Small intestine (tissue), 7 donors: Measurements from ENCODE around the gene HPCAL1. TPM values are rescaled to one million over a fixed set of nuclear protein-coding genes. Genes with fewer than 3 reads are reported as not detected.

Experiments used
- DNase-seq, 2 donors: peaks; one replicate each; pipeline versions ENCODE4 v3.0.0 to v3.0.0-alpha.2; 2013
- FAIRE-seq: peaks from 2 replicates; lab custom pipeline; 2012; peaks lifted over from hg19 to GRCh38; lab: Jason Lieb, UNC
- H3K27ac ChIP-seq, 3 donors: one replicate each; pipeline ENCODE4 v1.5.1; 2013; ENCODE audit warnings: low read length in 2 of 3, mild to moderate bottlenecking in 2 of 3, control low read depth in 1 of 3, inconsistent platforms in 1 of 3, low read depth in 1 of 3, moderate library complexity in 1 of 3
- H3K27me3 ChIP-seq, 3 donors: one replicate each; pipeline ENCODE4 v1.6.1; 2013; ENCODE audit warnings: low read length in 3 of 3, inconsistent platforms in 1 of 3; ENCODE audit not compliant: control insufficient read depth in 3 of 3, insufficient read depth in 3 of 3
- H3K36me3 ChIP-seq, 3 donors: one replicate each; pipeline ENCODE4 v1.6.1; 2013; ENCODE audit warnings: low read length in 3 of 3, inconsistent platforms in 1 of 3, low read depth in 1 of 3, mild to moderate bottlenecking in 1 of 3, moderate library complexity in 1 of 3; ENCODE audit not compliant: control insufficient read depth in 3 of 3, insufficient read depth in 2 of 3
- H3K4me1 ChIP-seq, 3 donors: one replicate each; pipeline ENCODE4 v1.6.1; 2013; ENCODE audit warnings: low read length in 2 of 3, inconsistent platforms in 1 of 3, low read depth in 1 of 3, mild to moderate bottlenecking in 1 of 3, moderate library complexity in 1 of 3; ENCODE audit not compliant: control insufficient read depth in 3 of 3, insufficient read depth in 2 of 3
- H3K4me3 ChIP-seq, 3 donors: one replicate each; pipeline ENCODE4 v1.5.1; 2013; ENCODE audit warnings: low read length in 3 of 3, control low read depth in 1 of 3, inconsistent platforms in 1 of 3, low read depth in 1 of 3, mild to moderate bottlenecking in 1 of 3, moderate library complexity in 1 of 3
- H3K9me3 ChIP-seq, 2 donors: one replicate each; pipeline ENCODE4 v1.6.1; 2013; ENCODE audit warnings: low read depth in 1 of 2, low read length in 1 of 2; ENCODE audit not compliant: control insufficient read depth in 2 of 2, insufficient read depth in 1 of 2
- WGBS, 3 donors: extraction: QIAGEN DNeasy Blood & Tissue Kit; methylation state at CpG; one replicate each; pipeline ENCODE4 v1.1.7; 2013; 5-methylcytosine and 5-hydroxymethylcytosine counted together
- polyA plus RNA-seq, 4 donors: library from polyadenylated mRNA; stranded (reverse) in 3 of 4; unstranded in 1 of 4; fragments of 200-250 nt in 3 of 4; fragments of 120-200 nt in 1 of 4; gene quantifications; one replicate each; pipeline versions ENCODE4 v1.2.1 to v1.2.3, GENCODE V29; 2013
- donor health status: healthy with polysubstance abuse.
- donor health status: control.
- donor health status: control.
- donor health status: Bipolar disorder and iron deficiency.
- donor health status: healthy.

The HPCAL1 gene
- polyA plus RNA-seq, 4 donors = 82.3 to 142 (median 94.2) TPM

DNA sequence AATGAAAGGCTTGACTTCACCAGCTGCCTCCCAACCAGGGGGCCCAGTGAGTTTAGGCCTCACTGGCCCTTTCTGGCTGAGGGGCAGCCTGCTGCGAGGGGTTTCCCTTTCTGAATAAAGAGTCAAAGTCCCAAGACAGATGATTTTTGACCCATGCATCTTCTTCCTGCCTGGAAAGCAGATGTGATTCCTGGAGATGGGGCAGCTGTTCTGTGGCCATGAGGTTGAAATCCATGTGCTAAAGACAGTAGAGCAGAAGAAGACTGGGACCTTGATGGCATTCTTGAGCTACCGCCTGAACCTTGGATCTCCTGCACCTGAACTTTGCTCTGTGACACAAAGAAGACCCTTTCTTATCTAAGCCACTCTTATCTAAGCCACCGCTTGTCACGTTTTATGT is 19.8 kb downstream of the HPCAL1 start:
- 57 to 83% (median 70%) methylated on average over 4 of the region's 4 CpGs for WGBS, 3 donors
- peaks cover 3 to 25% (median 6%) of the 10 kb centered on the region in 3 donors for H3K4me1 ChIP-seq
- no peak for FAIRE-seq
- no peaks in the 10 kb centered on the region for H3K27me3 ChIP-seq
- no peak for DNase-seq
- no peak overlapping the region for H3K4me3 ChIP-seq
- H3K9me3 ChIP-seq = peaks cover 0 to 7% of the 10 kb centered on the region in 2 donors
- H3K36me3 ChIP-seq = peaks cover 0 to 45% (median 0%) of the 10 kb centered on the region in 3 donors
- no peak overlapping the region for H3K27ac ChIP-seq

DNA sequence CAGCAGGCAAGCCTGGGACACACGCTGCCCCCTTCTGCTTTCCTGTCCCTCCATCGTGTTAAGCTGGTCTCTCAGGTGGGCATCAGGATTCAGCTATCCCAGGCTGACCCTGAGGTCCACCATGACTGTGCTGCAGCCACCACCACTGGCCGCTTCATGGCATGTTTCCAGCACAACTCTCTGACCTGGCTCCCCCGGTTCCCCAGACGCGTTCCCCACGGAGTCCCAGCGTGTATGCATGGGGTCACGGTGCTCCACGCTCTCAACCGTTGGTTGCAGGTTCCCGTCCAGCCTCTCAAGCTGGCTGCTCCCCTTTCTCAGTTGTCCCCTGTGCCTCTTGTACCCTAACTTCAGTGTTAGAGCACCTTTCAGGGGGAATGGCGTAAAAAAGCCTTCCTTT is 20.3 kb downstream of the HPCAL1 start:
- no peak overlapping the region for H3K4me3 ChIP-seq
- H3K27me3 ChIP-seq = no peaks in the 10 kb centered on the region
- FAIRE-seq = no peak
- H3K4me1 ChIP-seq = peaks cover 3 to 30% (median 6%) of the 10 kb centered on the region in 3 donors
- no peak for DNase-seq
- peaks cover 0 to 7% of the 10 kb centered on the region in 2 donors for H3K9me3 ChIP-seq
- H3K36me3 ChIP-seq = peaks cover 0 to 42% (median 0%) of the 10 kb centered on the region in 3 donors
- 96 to 98% (median 97%) methylated on average over 13 of the region's 13 CpGs for WGBS, 3 donors
- H3K27ac ChIP-seq = no peak overlapping the region

DNA sequence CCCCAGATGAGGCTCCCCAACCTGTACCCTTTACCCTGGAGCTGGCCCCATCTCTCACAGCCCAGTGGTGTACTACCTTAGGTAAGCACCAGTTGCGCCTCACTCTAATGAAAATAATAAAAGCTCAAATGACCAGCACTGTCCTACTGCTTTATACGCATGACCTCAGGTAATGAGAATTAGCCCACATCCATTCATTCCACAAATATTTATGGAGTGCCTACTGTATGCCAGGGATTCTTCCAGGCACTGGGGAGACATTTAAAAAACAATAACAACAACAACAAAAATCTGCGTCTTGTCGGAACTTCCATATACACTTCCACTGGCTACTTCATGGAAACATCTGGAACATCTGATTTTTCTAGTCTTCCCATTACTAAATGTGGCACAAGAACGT is 20.8 kb downstream of the HPCAL1 start:
- Histone ChIP-seq H3K9me3 (peaks cover 0 to 7% of the 10 kb centered on the region in 2 donors), H3K27me3 (no peaks in the 10 kb centered on the region), H3K4me1 (peaks cover 3 to 36% (median 6%) of the 10 kb centered on the region in 3 donors), H3K36me3 (peaks cover 0 to 38% (median 0%) of the 10 kb centered on the region in 3 donors), H3K4me3 (no peak overlapping the region), H3K27ac (no peak overlapping the region)
- WGBS, 3 donors = 93 to 96% (median 94%) methylated on average over 5 of the region's 5 CpGs
- DNase-seq (no peak), FAIRE-seq (no peak)

DNA sequence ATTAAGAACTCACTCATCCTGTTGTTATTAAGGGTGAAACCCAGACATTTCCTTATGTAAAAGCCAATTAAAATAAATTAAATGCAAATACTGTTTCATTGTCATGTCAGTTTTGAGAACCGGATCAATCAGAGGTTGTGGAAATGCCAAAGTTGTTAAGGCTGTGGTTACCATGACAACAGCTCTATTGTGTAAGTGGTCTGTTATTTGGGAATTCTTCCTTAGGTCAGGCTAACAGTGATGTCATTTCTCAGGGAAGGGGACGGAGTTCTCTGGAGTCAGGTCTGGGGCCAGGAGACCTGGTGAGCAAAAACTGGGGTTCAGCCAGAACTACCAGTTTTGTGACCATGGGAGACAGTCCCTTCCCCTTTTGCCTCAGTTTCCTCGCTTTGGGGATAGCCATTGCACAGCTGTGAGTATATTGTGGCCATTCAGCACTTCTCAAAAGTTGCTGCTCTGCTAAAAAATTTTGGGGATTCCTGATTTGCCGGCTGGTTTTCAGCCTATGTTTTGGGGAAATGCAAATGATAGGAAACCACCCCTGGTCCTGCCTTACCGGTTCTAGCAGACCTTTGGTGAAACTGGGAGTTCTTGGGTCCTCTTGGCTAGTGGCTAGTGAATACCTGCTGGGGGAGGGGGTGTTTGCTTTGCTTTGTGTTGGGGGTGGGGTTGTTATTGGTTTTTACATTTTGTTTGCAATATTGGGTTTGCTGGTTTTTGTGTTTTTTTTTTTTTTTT is 21.6 kb downstream of the HPCAL1 start:
- Histone ChIP-seq H3K27me3 (no peaks in the 10 kb centered on the region), H3K27ac (no peak overlapping the region), H3K4me3 (no peak overlapping the region), H3K36me3 (peaks cover 0 to 31% (median 0%) of the 10 kb centered on the region in 3 donors), H3K9me3 (peaks cover 0 to 7% of the 10 kb centered on the region in 2 donors), H3K4me1 (peaks cover 4 to 43% (median 10%) of the 10 kb centered on the region in 3 donors)
- 73 to 90% (median 79%) methylated on average over 5 of the region's 5 CpGs for WGBS, 3 donors
- DNase-seq (no peak), FAIRE-seq (no peak)

DNA sequence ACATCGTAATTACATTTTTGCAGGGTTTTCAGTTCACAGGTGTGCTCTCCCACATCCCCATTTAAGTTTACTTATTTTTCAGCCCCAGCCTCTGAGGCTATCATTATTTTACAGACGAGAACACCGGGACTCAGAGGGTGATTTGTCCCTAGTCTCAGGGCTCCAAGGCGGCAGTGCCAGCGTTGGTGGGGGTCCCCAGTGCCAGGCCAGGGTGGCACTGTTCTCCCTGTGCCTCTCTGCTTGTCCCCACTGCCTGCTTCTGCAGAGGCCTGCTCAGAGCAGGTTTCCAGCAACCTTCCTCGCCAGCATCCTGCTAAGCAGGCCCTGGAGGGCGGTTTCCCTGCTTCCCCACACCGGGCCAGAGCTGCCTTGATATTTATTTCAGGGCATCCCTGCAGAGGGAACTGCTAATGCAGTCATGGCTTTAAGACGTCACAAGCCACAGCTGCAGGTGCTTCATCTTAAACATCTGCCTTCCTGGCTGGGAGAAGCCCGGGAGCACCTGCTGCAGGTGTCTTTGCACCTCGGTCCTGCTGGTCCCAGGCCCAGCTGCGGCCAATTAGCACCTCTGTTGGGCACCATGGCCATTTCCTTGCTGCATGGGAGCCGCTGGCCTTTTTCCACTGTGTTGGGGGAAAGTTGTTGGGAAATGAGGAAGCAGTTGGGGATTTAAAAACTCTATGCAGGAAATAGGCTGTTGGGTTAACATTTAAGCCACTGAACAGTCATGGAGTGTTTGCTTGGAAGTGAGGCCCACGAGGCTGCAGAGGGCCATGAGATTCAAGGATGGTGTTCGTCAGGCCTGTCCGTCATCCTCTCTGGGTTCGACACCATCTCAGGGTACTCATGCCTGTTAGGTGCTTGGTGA is 22.8 kb downstream of the HPCAL1 start:
- Histone ChIP-seq H3K9me3 (peaks cover 0 to 7% of the 10 kb centered on the region in 2 donors), H3K27me3 (no peaks in the 10 kb centered on the region), H3K4me1 (peaks cover 9 to 56% (median 17%) of the 10 kb centered on the region in 3 donors), H3K36me3 (peaks cover 0 to 21% (median 0%) of the 10 kb centered on the region in 3 donors), H3K4me3 (no peak overlapping the region), H3K27ac (peak overlapping the region in 2 of 3 donors; percentile 57 to 73)
- FAIRE-seq = no peak
- WGBS, 3 donors = 54 to 70% (median 56%) methylated on average over 17 of the region's 17 CpGs
- peak; percentile 51 to 79 for DNase-seq

DNA sequence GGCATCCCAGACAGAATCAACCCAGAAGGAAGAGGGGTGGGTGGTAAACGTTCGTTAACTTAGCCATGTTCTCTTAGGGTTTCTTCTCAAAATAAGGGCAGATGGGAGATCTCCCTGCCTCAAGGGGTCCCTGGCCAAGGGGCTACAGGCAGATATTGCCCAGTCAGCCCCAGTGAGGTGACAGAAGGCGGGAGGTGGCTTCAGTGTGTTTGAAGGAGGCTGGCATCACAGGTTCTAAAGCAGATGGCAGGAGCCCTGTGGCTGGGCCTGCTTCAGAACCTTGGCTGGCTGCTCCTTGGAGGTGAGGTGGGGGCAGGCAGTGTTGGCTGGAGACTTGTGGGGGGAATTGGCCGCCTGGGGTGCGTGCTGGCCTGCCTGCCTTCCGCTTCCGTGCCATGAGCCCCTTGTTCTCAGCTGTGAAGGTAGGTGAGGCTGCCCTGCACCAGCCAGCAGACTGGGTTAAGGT is 23.5 kb downstream of the HPCAL1 start:
- Histone ChIP-seq H3K27ac (peak overlapping the region in 2 of 3 donors; percentile 57 to 73), H3K4me1 (peaks cover 9 to 62% (median 20%) of the 10 kb centered on the region in 3 donors), H3K27me3 (no peaks in the 10 kb centered on the region), H3K9me3 (peaks cover 0 to 7% of the 10 kb centered on the region in 2 donors), H3K36me3 (peaks cover 0 to 23% (median 0%) of the 10 kb centered on the region in 3 donors), H3K4me3 (no peak overlapping the region)
- DNase-seq (no peak), FAIRE-seq (no peak)
- 85 to 88% (median 88%) methylated on average over 7 of the region's 7 CpGs for WGBS, 3 donors

DNA sequence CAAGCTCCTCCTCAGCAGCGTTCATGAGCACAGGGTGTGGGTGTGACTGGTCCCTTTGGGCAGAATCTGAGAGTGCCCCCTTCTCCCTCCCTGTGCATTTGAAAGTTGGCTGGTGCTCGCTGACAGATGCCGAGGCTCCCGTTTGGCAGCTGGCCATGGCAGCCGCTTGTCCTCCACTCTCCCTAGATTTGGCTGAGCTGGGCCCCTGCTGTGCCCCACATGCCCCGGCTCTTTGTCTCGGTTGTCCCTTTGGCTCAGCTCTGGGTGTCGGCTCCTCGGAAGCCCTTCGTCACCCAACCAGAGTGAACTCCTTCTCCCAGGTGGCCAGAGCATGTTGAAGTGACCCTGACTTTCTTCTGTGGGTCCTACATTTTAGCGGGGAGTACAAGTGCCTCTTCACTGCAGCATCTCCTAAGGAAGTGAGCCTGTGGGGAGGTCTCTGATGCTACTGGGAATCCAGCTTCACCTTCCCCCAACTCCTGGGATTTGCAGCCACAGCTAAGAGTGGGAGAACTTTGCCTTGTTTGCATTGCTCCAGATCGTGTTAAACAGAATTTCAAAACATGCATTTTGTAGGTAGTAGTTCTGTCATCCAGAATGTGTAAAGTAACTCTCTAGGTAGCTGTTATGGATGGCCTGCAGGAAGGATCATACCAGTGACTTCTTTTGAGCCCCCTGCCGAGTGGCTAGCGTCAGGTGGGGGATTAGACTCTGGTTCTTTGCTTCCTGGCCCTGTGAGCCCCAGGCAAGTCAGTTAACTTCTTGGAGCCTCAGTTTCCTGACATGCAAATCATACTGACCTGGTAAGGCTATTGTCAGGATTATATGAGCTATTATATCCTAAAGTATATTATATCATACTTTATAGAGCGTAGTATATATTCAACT is 24.2 kb downstream of the HPCAL1 start:
- Histone ChIP-seq H3K4me1 (peaks cover 9 to 70% (median 23%) of the 10 kb centered on the region in 3 donors), H3K4me3 (no peak overlapping the region), H3K9me3 (peaks cover 0 to 7% of the 10 kb centered on the region in 2 donors), H3K27me3 (no peaks in the 10 kb centered on the region), H3K36me3 (peaks cover 0 to 27% (median 0%) of the 10 kb centered on the region in 3 donors), H3K27ac (no peak overlapping the region)
- 38 to 58% (median 57%) methylated on average over 15 of the region's 15 CpGs for WGBS, 3 donors
- FAIRE-seq (no peak), DNase-seq (peak in 1 of 2 donors; percentile 44)
